Dermis microvascular lymphatic vessel endothelial cell (primary cell): Measurements from ENCODE around the gene ZNF300. TPM values are rescaled to one million over a fixed set of nuclear protein-coding genes. Genes with fewer than 3 reads are reported as not detected.
A peak's percentile ranks its signal among the peaks of the same experiment; 100 is the strongest.
"Not testable (repeated sequence)": the region's sequence is repeated elsewhere in the genome, so short reads cannot be mapped to it uniquely, and the experiment has no call there.

Experiments used
- DNase-seq, 2 donors: peaks; one replicate each; pipeline versions ENCODE4 v3.0.0 to v3.0.0-alpha.2; 2010; ENCODE audit warnings: low read depth in 2 of 2
- total RNA-seq: library from RNA; depleted of rRNA; stranded (reverse); fragments of >200 nt; gene quantifications from 2 replicates; pipeline ENCODE4 v1.2.1, GENCODE V29; 2014

The ZNF300 gene
- 4.2 and 4.6 TPM in 2 replicates for total RNA-seq

GRCh38 chr5:150904479-150905311 is at the start of gene ZNF300:
TSS of gene ZNF300 (minus strand) at chr5:150904980. CDS start at chr5:150903155, 1,825 bp downstream.
- peak; percentile 87 to 95 for DNase-seq

- no peak for DNase-seq
Observed at GRCh38 chr5:150948539-150948938, 43.8 kb upstream of the ZNF300 start.

GRCh38 chr5:150946351-150946905 is 41.6 kb upstream of the ZNF300 start:
- DNase-seq = peak; percentile 70 to 88

- peak in 1 of 2 donors; percentile 5 for DNase-seq
Observed at GRCh38 chr5:150945947-150946346, 41.2 kb upstream of the ZNF300 start.

GRCh38 chr5:150945486-150945885 is 40.7 kb upstream of the ZNF300 start:
- no peak for DNase-seq

- DNase-seq = no peak
Observed at GRCh38 chr5:150931368-150931965, 26.7 kb upstream of the ZNF300 start.

- peak in 1 of 2 donors; percentile 22 for DNase-seq
Observed at GRCh38 chr5:150918613-150919012, 13.8 kb upstream of the ZNF300 start.

GRCh38 chr5:150912312-150912814 is 7.6 kb upstream of the ZNF300 start:
- no peak for DNase-seq

- DNase-seq = no peak
Observed at GRCh38 chr5:150905312-150905683, 518 bp upstream of the ZNF300 start.

GRCh38 chr5:150901446-150901845 is 3.3 kb downstream of the ZNF300 start:
- no peak for DNase-seq

- no peak for DNase-seq
Observed at GRCh38 chr5:150895431-150896428, 9.1 kb downstream of the ZNF300 start.

GRCh38 chr5:150879358-150879757 is 25.4 kb downstream of the ZNF300 start:
- no peak for DNase-seq

GRCh38 chr5:150862070-150862469 is 42.7 kb downstream of the ZNF300 start:
- DNase-seq = no peak

- DNase-seq = no peak
Observed at GRCh38 chr5:150860246-150860821, 44.4 kb downstream of the ZNF300 start.

- not testable (repeated sequence) for DNase-seq
Observed at GRCh38 chr5:150856700-150857099, 48.1 kb downstream of the ZNF300 start.

- no peak for DNase-seq
Observed at GRCh38 chr5:150853561-150853960, 51.2 kb downstream of the ZNF300 start.

- no peak for DNase-seq
Observed at GRCh38 chr5:150851039-150851438, 53.7 kb downstream of the ZNF300 start.

GRCh38 chr5:150848271-150848670 is 56.5 kb downstream of the ZNF300 start:
- no peak for DNase-seq

GRCh38 chr5:150847334-150847695 is 57.5 kb downstream of the ZNF300 start:
- no peak for DNase-seq

GRCh38 chr5:150846654-150847333 is 58.0 kb downstream of the ZNF300 start:
- peak; percentile 82 to 88 for DNase-seq
